HG02885 (cell line): ENCODE results near the gene KIAA1549.

Experiments
- ATAC-seq: cut with Tn5 transposase; IDR thresholded peaks from one replicate; pipeline ENCODE4 v1.9.1; 2021; ENCODE audit warnings: mild to moderate bottlenecking; ENCODE audit not compliant: unreplicated experiment, poor library complexity

Gene KIAA1549

GRCh38 chr7:138975343-138976104, 5.7 kb downstream of the KIAA1549 start:
- no peak for ATAC-seq

GRCh38 chr7:138974675-138975292, 6.4 kb downstream of the KIAA1549 start:
- ATAC-seq = no peak

- ATAC-seq = no peak
Observed at GRCh38 chr7:138974103-138974502, 7.1 kb downstream of the KIAA1549 start.

GRCh38 chr7:138970952-138971351, 10.2 kb downstream of the KIAA1549 start:
- ATAC-seq = no peak

GRCh38 chr7:138970446-138970845, 10.7 kb downstream of the KIAA1549 start:
- ATAC-seq = no peak

GRCh38 chr7:138967159-138967558, 14.0 kb downstream of the KIAA1549 start:
- no peak for ATAC-seq

GRCh38 chr7:138964624-138965436, 16.4 kb downstream of the KIAA1549 start:
- ATAC-seq = no peak

GRCh38 chr7:138963675-138964074, 17.5 kb downstream of the KIAA1549 start:
- ATAC-seq = no peak

- ATAC-seq = no peak
Observed at GRCh38 chr7:138962561-138963270, 18.5 kb downstream of the KIAA1549 start.

GRCh38 chr7:138961159-138961558, 20.0 kb downstream of the KIAA1549 start:
- ATAC-seq = no peak

GRCh38 chr7:138958391-138958956, 22.7 kb downstream of the KIAA1549 start:
- no peak for ATAC-seq

GRCh38 chr7:138957753-138958390, 23.3 kb downstream of the KIAA1549 start:
- no peak for ATAC-seq

- ATAC-seq = no peak
Observed at GRCh38 chr7:138957217-138957616, 24.0 kb downstream of the KIAA1549 start.

GRCh38 chr7:138954545-138955475, 26.4 kb downstream of the KIAA1549 start:
- ATAC-seq = no peak

- no peak for ATAC-seq
Observed at GRCh38 chr7:138952791-138953190, 28.4 kb downstream of the KIAA1549 start.

GRCh38 chr7:138951953-138952352, 29.2 kb downstream of the KIAA1549 start:
- no peak for ATAC-seq

- no peak for ATAC-seq
Observed at GRCh38 chr7:138949421-138950088, 31.6 kb downstream of the KIAA1549 start.

- peak; percentile 85 for ATAC-seq
Observed at GRCh38 chr7:138948403-138948802, 32.8 kb downstream of the KIAA1549 start.
